H1 (cell line): ENCODE measurements around the gene GSTCD. TPM values are rescaled to one million over a fixed set of nuclear protein-coding genes. Genes with fewer than 3 reads are reported as not detected.
"Not testable (repeated sequence)": the region's sequence is repeated elsewhere in the genome, so short reads cannot be mapped to it uniquely, and the experiment has no call there.

Experiments used
- CTCF ChIA-PET: fragments of 300-600 bp; sonication (Branson Sonifier 250); formaldehyde crosslinking; loops from one replicate; lab custom pipeline; 2021; ENCODE audit not compliant: partially characterized antibody; lab: Charles Lee
- POLR2A ChIA-PET: fragments of 300-600 bp; sonication (Branson Sonifier 250); formaldehyde crosslinking; loops from one replicate; lab custom pipeline; 2021; ENCODE audit warnings: inconsistent platforms; ENCODE audit not compliant: partially characterized antibody; lab: Charles Lee
- DNase-seq, 2 experiments: peaks; one replicate each; pipeline versions ENCODE4 v3.0.0 to v3.0.0-alpha.2; 2010 to 2022; ENCODE audit warnings: low spot score in 2 of 2, low read depth in 1 of 2, mixed read lengths in 1 of 2
- FAIRE-seq: peaks from 2 replicates; lab custom pipeline; 2011; peaks lifted over from hg19 to GRCh38; lab: Jason Lieb, UNC
- H2AFZ ChIP-seq: 2 replicates; pipeline ENCODE4 v1.8.1; 2012; ENCODE audit warnings: low read length, inconsistent platforms
- H2AK5ac ChIP-seq: 2 replicates; pipeline ENCODE4 v1.6.1; 2013; ENCODE audit warnings: low read depth, low read length
- H2BK120ac ChIP-seq: replicated peaks from 2 replicates; pipeline ENCODE3; 2013; ENCODE audit warnings: low read depth, low read length, inconsistent platforms
- H2BK12ac ChIP-seq: 2 replicates; pipeline ENCODE4 v1.6.1; 2013; ENCODE audit warnings: low read depth, low read length
- H2BK15ac ChIP-seq: 2 replicates; pipeline ENCODE4 v1.6.1; 2013; ENCODE audit warnings: low read length
- H2BK20ac ChIP-seq: 2 replicates; pipeline ENCODE4 v1.6.1; 2013; ENCODE audit warnings: low read length
- H2BK5ac ChIP-seq: 2 replicates; pipeline ENCODE4 v1.6.1; 2013; ENCODE audit warnings: low read depth, low read length
- H3K14ac ChIP-seq: 2 replicates; pipeline ENCODE4 v1.6.1; 2013; ENCODE audit warnings: inconsistent platforms; ENCODE audit not compliant: insufficient read length
- H3K18ac ChIP-seq: 2 replicates; pipeline ENCODE4 v1.6.1; 2013; ENCODE audit warnings: low read length; ENCODE audit errors: extremely low read depth
- H3K23ac ChIP-seq: 2 replicates; pipeline ENCODE4 v1.6.1; 2013; ENCODE audit warnings: inconsistent platforms; ENCODE audit not compliant: insufficient read length
- H3K23me2 ChIP-seq: 2 replicates; pipeline ENCODE4 v1.6.1; 2013; ENCODE audit warnings: low read depth, low read length
- H3K27ac ChIP-seq: 2 replicates; pipeline ENCODE4 v1.6.1; 2011; ENCODE audit warnings: low read depth, low read length, inconsistent platforms
- H3K27me3 ChIP-seq, 4 experiments: replicated peaks in 1 of 4; 1 replicate in 1 of 4; 2 replicates in 3 of 4; pipeline versions ENCODE4 v1.6.1 to v1.8.1; 2011 to 2013; ENCODE audit warnings: low read length in 3 of 4, mild to moderate bottlenecking in 3 of 4, inconsistent platforms in 2 of 4, mixed read lengths in 2 of 4, moderate library complexity in 1 of 4; ENCODE audit not compliant: control insufficient read depth in 3 of 4, insufficient read depth in 3 of 4; ENCODE audit errors: extremely low read depth in 1 of 4
- H3K36me3 ChIP-seq, 4 experiments: 2 replicates each; pipeline versions ENCODE4 v1.6.1 to v1.8.1; 2011 to 2013; ENCODE audit warnings: mild to moderate bottlenecking in 4 of 4, low read length in 3 of 4, moderate library complexity in 2 of 4, control low read depth in 1 of 4, inconsistent platforms in 1 of 4; ENCODE audit not compliant: insufficient read depth in 4 of 4, control insufficient read depth in 2 of 4
- H3K4ac ChIP-seq: replicated peaks from 2 replicates; pipeline ENCODE3; 2013; ENCODE audit warnings: low read length, low read depth, mixed read lengths, inconsistent platforms; ENCODE audit not compliant: insufficient read length
- H3K4me1 ChIP-seq, 4 experiments: replicated peaks in 1 of 4; 1 replicate in 1 of 4; 2 replicates in 3 of 4; pipeline versions ENCODE4 v1.6.1 to v1.8.1; 2011 to 2013; ENCODE audit warnings: low read length in 3 of 4, inconsistent platforms in 2 of 4, mixed read lengths in 1 of 4; ENCODE audit not compliant: insufficient read depth in 4 of 4, control insufficient read depth in 3 of 4
- H3K4me2 ChIP-seq, 2 experiments: 2 replicates each; pipeline versions ENCODE4 v1.6.1 to v1.8.1; 2011 to 2013; ENCODE audit warnings: low read depth in 2 of 2, low read length in 2 of 2, control low read depth in 1 of 2, inconsistent platforms in 1 of 2, mild to moderate bottlenecking in 1 of 2; ENCODE audit not compliant: insufficient read depth in 1 of 2
- H3K4me3 ChIP-seq, 4 experiments: fragments of 200-600, 300-600 bp in 1 of 4; sonication (generic), shearing (Covaris generic), sonication (Bioruptor Twin) in 1 of 4; 2 replicates each; pipeline versions ENCODE4 v1.5.1 to v1.8.1; 2011 to 2016; ENCODE audit warnings: low read length in 4 of 4, low read depth in 3 of 4, control low read depth in 2 of 4, inconsistent platforms in 2 of 4, mild to moderate bottlenecking in 2 of 4, mixed read lengths in 1 of 4, moderate library complexity in 1 of 4; ENCODE audit not compliant: insufficient read depth in 2 of 4; ENCODE audit errors: extremely low read depth in 1 of 4
- H3K56ac ChIP-seq: replicated peaks from 2 replicates; pipeline ENCODE3; 2013; ENCODE audit warnings: low read depth, mild to moderate bottlenecking, mixed read lengths, low read length, inconsistent platforms; ENCODE audit not compliant: insufficient read length
- H3K79me1 ChIP-seq: 2 replicates; pipeline ENCODE4 v1.6.1; 2013; ENCODE audit warnings: low read depth, low read length, control low read depth
- H3K79me2 ChIP-seq, 2 experiments: 2 replicates each; pipeline versions ENCODE4 v1.6.1 to v1.8.1; 2012 to 2013; ENCODE audit warnings: low read length in 2 of 2, mild to moderate bottlenecking in 2 of 2, inconsistent platforms in 1 of 2; ENCODE audit not compliant: insufficient read depth in 2 of 2, control insufficient read depth in 1 of 2
- H3K9ac ChIP-seq, 4 experiments: replicated peaks in 1 of 4; 1 replicate in 1 of 4; 2 replicates in 3 of 4; pipeline versions ENCODE4 v1.6.1 to v1.8.1; 2011 to 2013; ENCODE audit warnings: low read depth in 3 of 4, low read length in 3 of 4, control low read depth in 2 of 4, mild to moderate bottlenecking in 2 of 4, moderate library complexity in 2 of 4, inconsistent platforms in 1 of 4; ENCODE audit errors: extremely low read depth in 1 of 4
- H3K9me3 ChIP-seq, 2 experiments: 2 replicates each; pipeline versions ENCODE4 v1.6.1 to v1.8.1; 2012 to 2013; ENCODE audit warnings: mild to moderate bottlenecking in 2 of 2, moderate library complexity in 2 of 2, control low read depth in 1 of 2, inconsistent platforms in 1 of 2, low read depth in 1 of 2, low read length in 1 of 2, mixed read lengths in 1 of 2; ENCODE audit not compliant: insufficient read depth in 2 of 2
- H4K20me1 ChIP-seq, 2 experiments: replicated peaks in 1 of 2; 2 replicates each; pipeline versions ENCODE3 to v1.8.1; 2011 to 2013; ENCODE audit warnings: inconsistent platforms in 2 of 2, low read length in 2 of 2, mild to moderate bottlenecking in 1 of 2; ENCODE audit not compliant: insufficient read depth in 2 of 2, control insufficient read depth in 1 of 2
- H4K5ac ChIP-seq: 2 replicates; pipeline ENCODE4 v1.6.1; 2013; ENCODE audit warnings: low read length, low read depth, mixed read lengths, inconsistent platforms; ENCODE audit not compliant: insufficient read length
- H4K8ac ChIP-seq: 2 replicates; pipeline ENCODE4 v1.8.0; 2013; ENCODE audit warnings: mild to moderate bottlenecking, moderate library complexity, low read length, inconsistent platforms; ENCODE audit not compliant: insufficient read depth; ENCODE audit errors: extremely low read depth
- H4K91ac ChIP-seq: replicated peaks from 2 replicates; pipeline ENCODE3; 2013; ENCODE audit warnings: low read length, mixed read lengths, inconsistent platforms; ENCODE audit not compliant: insufficient read length
- RAD21 ChIP-seq, 2 experiments: IDR thresholded peaks in 1 of 2; conservative IDR thresholded peaks in 1 of 2; 2 replicates each; pipeline ENCODE4 v1.6.1; 2011; ENCODE audit warnings: low read depth in 2 of 2, low read length in 2 of 2, improper control_type of control experiment in 1 of 2, inconsistent platforms in 1 of 2, mild to moderate bottlenecking in 1 of 2, moderate library complexity in 1 of 2
- WGBS, 2 experiments: shearing (Covaris generic) in 1 of 2; methylation state at CpG; one replicate each; pipeline versions ENCODE4 v1.1.6 to v1.1.7; 2013 to 2015; ENCODE audit warnings: low lambda C conversion rate in 2 of 2, mixed read lengths in 2 of 2, inconsistent platforms in 1 of 2, low coverage in 1 of 2, missing lambda C conversion rate in 1 of 2; ENCODE audit not compliant: insufficient replicate concordance in 2 of 2, insufficient coverage in 1 of 2, insufficient read length in 1 of 2; ENCODE audit errors: extremely low coverage in 1 of 2, missing lambda C conversion rate in 1 of 2; 5-methylcytosine and 5-hydroxymethylcytosine counted together
- polyA plus RNA-seq, 7 experiments: library from polyadenylated mRNA; depleted of rRNA in 3 of 7; stranded (reverse) in 5 of 7; unstranded in 2 of 7; fragments of >200 nt in 5 of 7; fragments of 200-250 nt in 2 of 7; gene quantifications; 1 replicate in 5 of 7; 2 replicates in 1 of 7; 4 replicates in 1 of 7; pipeline versions ENCODE4 v1.2.1 to v1.2.3, GENCODE V29; 2011 to 2013; ENCODE audit warnings: missing spikeins in 2 of 7, mixed read lengths in 2 of 7
- total RNA-seq: library from RNA; stranded (reverse); fragmentation: NEBNext Ultra II Directional; extraction: Animal tissue kit (Norgen Biotek cat#: 25700); gene quantifications from 2 replicates; pipeline ENCODE4 v1.2.1, GENCODE V29; 2021
- TF ChIP-seq, protein P1 (sequence below), 3 experiments: IDR thresholded peaks; 1 replicate in 2 of 3; 2 replicates in 1 of 3; pipeline versions ENCODE4 v1.5.1 to v1.6.1; 2011; ENCODE audit warnings: low read length in 3 of 3, mild to moderate bottlenecking in 3 of 3, inconsistent platforms in 2 of 3, low read depth in 1 of 3, moderate library complexity in 1 of 3; ENCODE audit not compliant: insufficient read depth in 1 of 3; ENCODE audit errors: control extremely low read depth in 1 of 3

Gene GSTCD
- total and polyA plus RNA-seq, 2 of the 8 experiments (the other 6 are each of a cell fraction or from before 2014, with no cell fraction given) = 8.5 to 24.6 TPM

DNA sequence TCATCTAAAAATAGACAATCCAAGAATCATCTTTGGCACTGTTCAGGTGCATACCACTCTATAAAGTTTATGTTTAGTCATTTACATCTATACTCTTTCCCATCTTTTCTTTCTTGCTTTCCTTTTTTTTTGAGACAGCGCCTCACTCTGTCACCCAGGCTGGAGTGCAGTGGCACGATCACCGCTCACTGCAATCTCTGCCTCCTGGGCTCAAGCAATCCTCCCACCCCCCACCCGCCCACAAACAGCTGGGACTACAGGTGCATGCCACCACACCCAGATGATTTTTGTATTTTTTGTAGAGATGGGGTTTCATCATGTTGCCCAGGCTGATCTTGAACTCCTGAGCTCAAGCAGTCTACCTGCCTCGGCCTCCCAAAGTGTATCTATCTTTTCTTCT is 13.8 kb upstream of the GSTCD start:
- H3K79me2 ChIP-seq, H4K20me1 ChIP-seq, H2BK12ac ChIP-seq, H3K14ac ChIP-seq, H2AFZ ChIP-seq, H2BK15ac ChIP-seq, H3K27ac ChIP-seq, H3K18ac ChIP-seq, DNase-seq, H2BK120ac ChIP-seq, H3K79me1 ChIP-seq, H2AK5ac ChIP-seq, H3K23me2 ChIP-seq, H2BK20ac ChIP-seq, H3K4me1 ChIP-seq, H2BK5ac ChIP-seq, H4K91ac ChIP-seq, H3K4me2 ChIP-seq, H3K27me3 ChIP-seq, H3K4me3 ChIP-seq, H3K23ac ChIP-seq, POLR2A ChIA-PET, H3K4ac ChIP-seq: not testable (repeated sequence)
- WGBS, 2 experiments = 86% methylated on average over 2 of the region's 5 CpGs; no CpG with 5 or more reads in 1 of the 2 experiments
- TF ChIP-seq, protein P1, sequence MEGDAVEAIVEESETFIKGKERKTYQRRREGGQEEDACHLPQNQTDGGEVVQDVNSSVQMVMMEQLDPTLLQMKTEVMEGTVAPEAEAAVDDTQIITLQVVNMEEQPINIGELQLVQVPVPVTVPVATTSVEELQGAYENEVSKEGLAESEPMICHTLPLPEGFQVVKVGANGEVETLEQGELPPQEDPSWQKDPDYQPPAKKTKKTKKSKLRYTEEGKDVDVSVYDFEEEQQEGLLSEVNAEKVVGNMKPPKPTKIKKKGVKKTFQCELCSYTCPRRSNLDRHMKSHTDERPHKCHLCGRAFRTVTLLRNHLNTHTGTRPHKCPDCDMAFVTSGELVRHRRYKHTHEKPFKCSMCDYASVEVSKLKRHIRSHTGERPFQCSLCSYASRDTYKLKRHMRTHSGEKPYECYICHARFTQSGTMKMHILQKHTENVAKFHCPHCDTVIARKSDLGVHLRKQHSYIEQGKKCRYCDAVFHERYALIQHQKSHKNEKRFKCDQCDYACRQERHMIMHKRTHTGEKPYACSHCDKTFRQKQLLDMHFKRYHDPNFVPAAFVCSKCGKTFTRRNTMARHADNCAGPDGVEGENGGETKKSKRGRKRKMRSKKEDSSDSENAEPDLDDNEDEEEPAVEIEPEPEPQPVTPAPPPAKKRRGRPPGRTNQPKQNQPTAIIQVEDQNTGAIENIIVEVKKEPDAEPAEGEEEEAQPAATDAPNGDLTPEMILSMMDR (IDR thresholded peaks at IDR 0.05; ENCODE audit: control extremely low read depth in 1 of 3, insufficient read depth in 1 of 3, low read depth in 1 of 3, low read length in 3 of 3) = peak in 2 of 3 experiments; percentile 6 to 7; a peak in 2 of 4 replicates
- TF ChIP-seq RAD21 (IDR thresholded peaks at IDR 0.05 in 1 of 2, conservative IDR thresholded peaks at IDR 0.05 in 1 of 2; ENCODE audit: low read depth in 2 of 2, low read length in 2 of 2) = 0 out of 4 replicates have a peak, but pooled peaks of 1 of the 2 experiments have one; percentile 6
- TF ChIP-seq, all 59 proteins: peak for 2; not testable (repeated sequence) for 57
- not testable (repeated sequence) for H4K8ac ChIP-seq, H3K9ac ChIP-seq, H4K5ac ChIP-seq, FAIRE-seq, H3K56ac ChIP-seq, H3K9me3 ChIP-seq, H3K36me3 ChIP-seq
- CTCF ChIA-PET = interaction anchor here (0.6 to 2.0 kb wide), 4 partner anchors 12 to 284 kb away, joined by 3 to 6 read pairs (median 3); no protein-coding TSS in a partner anchor
